HG02943 (cell line): ENCODE results near the gene DNM2.
"Not testable (repeated sequence)": the region's sequence is repeated elsewhere in the genome, so short reads cannot be mapped to it uniquely, and the experiment has no call there.

Source experiments
- ATAC-seq: cut with Tn5 transposase; IDR thresholded peaks from one replicate; pipeline ENCODE4 v1.9.1; 2021; ENCODE audit warnings: mild to moderate bottlenecking, low read depth, moderate library complexity; ENCODE audit not compliant: unreplicated experiment

The DNM2 gene

GRCh38 chr19:10855879-10856522 is 138.1 kb downstream of the DNM2 start:
- no peak for ATAC-seq

DNA sequence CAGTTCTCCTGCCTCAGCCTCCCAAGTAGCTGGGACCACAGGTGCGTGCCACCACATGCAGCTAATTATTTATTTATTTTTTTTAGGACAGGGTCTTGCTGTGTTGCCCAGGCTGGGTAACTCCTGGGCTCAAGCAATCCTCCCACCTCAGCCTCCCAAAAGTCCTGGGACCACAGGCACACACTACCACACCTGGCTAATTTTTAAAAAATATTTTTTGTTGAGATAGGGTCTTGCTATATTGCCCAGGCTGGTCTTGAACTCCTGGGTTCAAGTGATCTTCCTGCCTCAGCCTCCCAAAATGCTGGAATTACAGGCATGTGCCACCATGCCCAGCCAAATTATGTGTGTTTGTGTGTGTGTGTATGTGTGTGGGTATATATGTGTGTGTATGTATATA is 139.0 kb downstream of the DNM2 start:
- ATAC-seq = not testable (repeated sequence)

DNA sequence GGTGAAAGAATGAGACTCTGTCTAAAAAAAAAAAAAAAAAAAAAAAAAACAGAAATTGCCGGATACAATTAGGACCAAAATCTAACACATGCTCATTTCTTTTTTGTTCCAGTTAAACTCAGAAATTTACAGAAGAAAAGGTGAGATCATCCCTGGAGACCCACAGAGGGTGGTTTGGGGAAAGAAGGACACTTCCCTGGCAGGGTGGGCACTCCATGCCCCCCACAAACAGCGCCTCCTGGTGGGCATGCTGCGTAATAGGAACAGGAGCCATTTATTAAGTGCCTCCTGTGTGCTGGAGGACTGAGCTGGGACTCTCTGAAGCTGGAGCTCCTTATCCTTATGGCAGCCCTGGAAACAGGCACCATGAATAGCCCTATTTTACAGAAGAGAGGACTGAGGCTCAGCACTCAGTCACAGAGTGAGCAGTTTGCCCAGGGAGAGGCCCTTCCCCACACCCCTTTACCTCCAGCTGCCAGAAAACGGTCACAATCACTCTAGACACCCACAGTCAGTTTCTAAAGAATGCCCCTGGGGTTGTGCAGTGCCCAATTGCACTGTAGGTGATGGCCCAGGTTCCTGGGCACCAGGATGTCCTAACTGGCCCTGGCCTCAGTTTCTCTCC is 140.4 kb downstream of the DNM2 start:
- ATAC-seq = no peak

DNA sequence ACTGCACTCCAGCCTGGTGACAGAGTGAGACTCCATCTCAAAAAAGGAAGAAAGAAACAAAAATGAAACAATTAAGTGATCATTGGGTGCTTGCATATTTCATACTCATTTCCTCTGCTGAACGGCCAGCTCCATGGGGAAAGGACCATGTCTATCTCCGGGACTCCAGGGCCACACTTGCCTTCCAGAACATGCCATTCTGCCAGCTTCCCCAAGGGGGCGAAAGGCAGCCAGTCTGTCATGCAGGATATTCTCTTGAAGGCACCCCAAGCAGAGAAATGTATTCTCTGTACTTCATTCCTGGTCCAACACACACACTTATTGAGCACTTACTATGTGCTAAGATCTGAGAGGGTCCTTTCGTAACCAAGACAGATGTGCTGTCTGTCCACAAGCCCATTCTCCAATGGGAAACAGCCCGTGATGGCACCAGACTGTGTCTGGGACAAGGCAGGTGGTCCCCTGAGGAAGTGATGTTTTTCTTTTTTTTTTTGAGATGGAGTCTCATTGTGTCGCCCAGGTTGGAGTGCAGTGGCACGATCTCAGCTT is 143.3 kb downstream of the DNM2 start:
- ATAC-seq = no peak

DNA sequence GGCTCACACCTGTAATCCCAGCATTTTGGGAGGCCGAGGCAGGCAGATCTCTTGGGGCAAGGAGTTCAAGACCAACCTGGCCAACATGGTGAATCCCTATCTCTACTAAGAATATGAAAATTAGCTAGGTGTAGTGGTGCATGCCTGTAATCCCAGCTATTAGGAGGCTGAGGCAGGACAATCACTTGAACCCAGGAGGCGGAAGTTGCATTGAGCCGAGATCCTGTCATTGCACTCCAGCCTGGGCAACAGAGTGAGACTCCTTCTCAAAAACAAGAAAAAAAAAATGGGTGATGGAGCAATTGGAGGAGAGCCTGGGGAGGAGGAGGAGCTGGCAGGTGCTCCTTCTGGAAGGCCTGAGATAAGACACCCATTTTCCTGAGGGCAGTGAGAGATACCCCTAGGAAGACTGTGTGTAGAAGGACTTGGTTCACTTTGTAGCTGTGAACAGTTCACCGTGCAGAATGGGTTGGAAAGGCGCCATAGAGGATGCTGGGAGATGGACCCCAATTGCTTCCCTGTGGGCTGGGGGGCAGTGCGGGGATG is 144.8 kb downstream of the DNM2 start:
- no peak for ATAC-seq

DNA sequence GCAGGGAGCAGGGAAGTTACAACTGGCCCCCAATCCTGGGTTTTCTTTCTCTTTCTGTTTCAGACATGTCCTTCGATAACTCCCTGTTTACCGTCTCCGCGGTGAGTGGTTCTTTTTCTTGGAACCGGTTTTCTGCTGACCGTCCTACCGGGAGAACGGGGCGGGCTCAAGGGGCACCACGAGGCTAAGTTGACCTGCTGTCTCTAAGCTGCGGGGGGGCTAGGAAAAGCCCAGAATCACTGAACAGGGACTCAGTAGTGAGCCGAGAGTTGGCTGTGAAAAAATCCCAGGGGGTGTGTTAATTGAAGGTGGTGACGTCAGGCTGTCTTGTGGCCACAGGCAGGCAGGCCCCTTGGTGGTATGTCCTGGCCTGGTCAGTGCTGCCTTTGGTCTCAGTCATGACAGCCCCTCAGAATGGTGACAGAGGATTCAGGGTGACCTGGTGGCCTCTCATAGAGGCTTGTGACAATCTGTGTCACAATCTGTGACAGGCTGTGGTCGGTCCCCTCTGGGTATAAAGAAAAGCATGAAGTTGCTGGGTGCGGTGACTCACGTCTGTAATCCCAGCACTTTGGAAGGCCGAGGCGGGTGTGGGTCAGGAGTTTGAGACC is 145.3 kb downstream of the DNM2 start:
- no peak for ATAC-seq

DNA sequence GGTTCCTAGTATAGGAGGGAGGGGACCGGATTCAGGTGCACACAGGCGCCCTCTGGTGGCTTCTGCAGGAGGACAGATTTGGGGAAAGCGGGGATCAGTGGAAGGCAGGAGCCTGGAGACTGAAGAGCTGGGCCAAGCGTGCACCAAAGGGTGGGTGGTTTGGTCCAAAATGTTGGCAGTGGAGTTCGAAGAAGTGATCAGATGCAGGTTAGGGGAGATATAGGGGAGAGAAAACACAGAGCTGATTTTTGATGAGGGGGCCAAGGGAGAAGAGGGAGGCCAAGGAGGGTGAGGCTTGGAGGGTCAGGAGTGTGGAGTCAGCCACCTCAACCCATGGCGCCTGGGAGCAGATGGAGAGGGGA is 146.6 kb downstream of the DNM2 start:
- ATAC-seq = no peak

DNA sequence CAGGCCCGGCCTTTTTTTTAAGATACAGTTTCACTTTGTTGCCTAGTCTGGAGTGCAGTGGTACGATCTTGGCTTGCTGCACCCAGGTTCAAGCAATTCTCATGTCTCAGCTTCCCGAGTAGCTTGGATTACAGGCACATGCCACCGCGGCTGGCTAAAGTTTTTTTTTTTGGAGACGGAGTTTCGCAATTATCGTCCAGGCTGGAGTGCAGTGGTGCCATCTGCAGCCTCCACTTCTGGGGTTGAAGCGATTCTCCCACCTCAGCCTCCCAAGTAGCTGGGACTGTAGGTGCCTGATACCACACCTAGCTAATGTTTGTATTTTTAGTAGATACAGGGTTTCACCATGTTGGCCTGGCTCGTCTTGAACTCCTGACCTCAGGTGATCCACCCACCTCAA is 148.6 kb downstream of the DNM2 start:
- no peak for ATAC-seq

GRCh38 chr19:10868872-10869547 is 151.1 kb downstream of the DNM2 start:
- no peak for ATAC-seq

- ATAC-seq = not testable (repeated sequence)
These were observed 152.0 kb downstream of the DNM2 start for GRCh38 chr19:10869872-10870311.

DNA sequence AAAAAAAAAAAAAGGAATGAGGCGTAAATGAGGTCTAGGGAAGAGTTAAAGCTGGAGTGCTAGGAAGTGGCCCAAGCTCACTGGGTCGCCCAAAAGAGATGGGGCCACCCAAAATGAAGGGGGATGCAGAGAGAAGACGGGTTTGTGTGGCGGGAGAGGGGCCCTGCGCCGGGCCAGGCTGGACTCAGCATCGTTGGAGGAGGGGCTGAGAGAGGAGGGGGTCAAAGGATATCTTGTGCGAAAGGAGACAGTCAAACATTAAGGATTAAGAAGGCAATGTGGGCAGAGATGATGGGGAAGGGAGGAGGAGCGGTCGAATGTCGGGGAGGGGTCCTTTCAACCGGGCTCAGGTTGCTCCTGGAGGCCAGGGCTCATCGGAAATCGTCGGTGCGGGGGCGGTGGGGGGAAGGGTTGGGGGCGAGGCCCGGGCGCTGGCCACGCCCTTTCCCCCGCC is 152.6 kb downstream of the DNM2 start:
- no peak for ATAC-seq

GRCh38 chr19:10870955-10871603 is 153.2 kb downstream of the DNM2 start, which contains the start of gene CARM1:
Gene CARM1 (plus strand): TSS chr19:10871553. CDS start chr19:10871703, 150 bp downstream.
- peak; percentile 57 for ATAC-seq

GRCh38 chr19:10871711-10872545 is 154.0 kb downstream of the DNM2 start:
- ATAC-seq = peak; percentile 25

DNA sequence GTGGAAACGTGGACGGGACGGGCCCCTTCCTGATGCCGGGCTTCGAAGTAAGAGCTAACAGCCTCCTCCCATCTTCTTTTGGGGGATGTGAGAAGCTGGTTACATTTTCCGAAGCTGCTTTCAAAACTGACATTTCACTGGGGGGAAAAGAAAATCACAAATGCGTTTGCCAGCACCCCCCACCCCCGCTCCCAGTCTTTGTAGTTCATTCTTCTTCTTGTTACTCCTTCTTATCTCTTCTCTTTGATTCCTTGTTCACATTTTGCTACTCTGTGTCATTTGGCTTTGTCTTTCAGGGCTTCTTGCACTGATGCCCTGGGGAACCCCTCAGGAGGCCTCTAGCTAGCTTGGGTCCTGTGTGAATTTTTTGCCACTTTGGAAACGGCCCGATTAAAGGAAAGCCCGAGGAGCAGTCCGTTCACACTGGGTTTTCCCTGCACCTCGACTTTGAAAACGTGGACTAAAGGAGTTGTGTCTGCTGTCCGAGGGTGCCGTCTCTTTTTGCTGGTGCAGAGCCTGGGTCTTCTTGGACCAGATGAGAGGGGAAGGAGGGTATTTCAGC is 154.7 kb downstream of the DNM2 start:
- ATAC-seq = no peak

DNA sequence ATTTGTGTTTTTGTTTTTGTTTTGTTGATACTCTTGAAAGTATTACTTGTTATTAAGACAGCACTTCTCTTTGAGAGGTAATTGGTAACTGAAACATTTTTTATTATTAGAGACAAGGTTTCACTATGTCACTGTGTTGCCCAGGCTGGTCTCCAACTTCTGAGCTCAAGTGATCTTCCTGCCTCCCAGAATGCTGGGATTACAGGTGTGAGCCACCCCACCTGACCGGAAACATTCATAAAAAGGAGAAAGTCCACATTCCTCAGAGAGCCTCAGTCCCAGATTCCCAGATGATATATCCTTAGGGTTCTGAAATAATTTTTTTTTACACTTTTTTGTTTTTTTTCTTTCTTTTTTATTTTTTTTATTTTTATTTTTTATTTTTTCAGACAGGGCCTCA is 156.1 kb downstream of the DNM2 start:
- ATAC-seq = no peak

GRCh38 chr19:10876459-10877240 is 158.8 kb downstream of the DNM2 start:
- no peak for ATAC-seq

- ATAC-seq = not testable (repeated sequence)
These were observed 159.7 kb downstream of the DNM2 start for GRCh38 chr19:10877608-10878007.

- ATAC-seq = no peak
These were observed 160.4 kb downstream of the DNM2 start for GRCh38 chr19:10878253-10878652.
